Adipose tissue (tissue), 3 donors: ENCODE data around the gene LAIR1. TPM values are rescaled to one million over a fixed set of nuclear protein-coding genes. Genes with fewer than 3 reads are reported as not detected.

Experiments used
- H3K27ac ChIP-seq: one replicate; pipeline ENCODE4 v1.5.1; 2013; ENCODE audit warnings: low read depth, low read length
- WGBS, 3 donors: extraction: QIAGEN DNeasy Blood & Tissue Kit; methylation state at CpG; one replicate each; pipeline ENCODE4 v1.1.7; 2013; 5-methylcytosine and 5-hydroxymethylcytosine counted together
- polyA plus RNA-seq, 3 donors: library from polyadenylated mRNA; stranded (reverse); fragments of 200-250 nt; gene quantifications; one replicate each; pipeline ENCODE4 v1.2.3, GENCODE V29; 2013
- donor health status: healthy with polysubstance abuse.
- donor health status: Bipolar disorder and iron deficiency.
- donor health status: healthy.

The LAIR1 gene, protein sequence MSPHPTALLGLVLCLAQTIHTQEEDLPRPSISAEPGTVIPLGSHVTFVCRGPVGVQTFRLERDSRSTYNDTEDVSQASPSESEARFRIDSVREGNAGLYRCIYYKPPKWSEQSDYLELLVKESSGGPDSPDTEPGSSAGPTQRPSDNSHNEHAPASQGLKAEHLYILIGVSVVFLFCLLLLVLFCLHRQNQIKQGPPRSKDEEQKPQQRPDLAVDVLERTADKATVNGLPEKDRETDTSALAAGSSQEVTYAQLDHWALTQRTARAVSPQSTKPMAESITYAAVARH
- polyA plus RNA-seq, result 10 to 100 TPM in 2 of 3 donors, 1 to 10 TPM in 1; 8.2 to 75.8 (median 17.2) TPM

GRCh38 chr19:54364775-54365257 lies at the start of gene LAIR1:
TSS of gene LAIR1 (minus strand) at chr19:54364931. CDS start at chr19:54364804, 127 bp downstream.
- H3K27ac ChIP-seq, result no peak within 1 kb of the TSS
- WGBS, 3 donors, result 18 to 55% (median 29%) methylated on average over 13 of the region's 13 CpGs

- 80 to 92% (median 87%) methylated on average over 4 of the region's 4 CpGs for WGBS, 3 donors
- no peak overlapping the region for H3K27ac ChIP-seq
Measured at GRCh38 chr19:54414156-54414555, 49.4 kb upstream of the LAIR1 start.

GRCh38 chr19:54412877-54413276 lies 48.1 kb upstream of the LAIR1 start:
- 73 to 76% (median 73%) methylated on average over 4 of the region's 4 CpGs for WGBS, 3 donors
- H3K27ac ChIP-seq, result no peak overlapping the region

- H3K27ac ChIP-seq, result no peak overlapping the region
Measured at GRCh38 chr19:54411033-54411432, 46.3 kb upstream of the LAIR1 start.

DNA sequence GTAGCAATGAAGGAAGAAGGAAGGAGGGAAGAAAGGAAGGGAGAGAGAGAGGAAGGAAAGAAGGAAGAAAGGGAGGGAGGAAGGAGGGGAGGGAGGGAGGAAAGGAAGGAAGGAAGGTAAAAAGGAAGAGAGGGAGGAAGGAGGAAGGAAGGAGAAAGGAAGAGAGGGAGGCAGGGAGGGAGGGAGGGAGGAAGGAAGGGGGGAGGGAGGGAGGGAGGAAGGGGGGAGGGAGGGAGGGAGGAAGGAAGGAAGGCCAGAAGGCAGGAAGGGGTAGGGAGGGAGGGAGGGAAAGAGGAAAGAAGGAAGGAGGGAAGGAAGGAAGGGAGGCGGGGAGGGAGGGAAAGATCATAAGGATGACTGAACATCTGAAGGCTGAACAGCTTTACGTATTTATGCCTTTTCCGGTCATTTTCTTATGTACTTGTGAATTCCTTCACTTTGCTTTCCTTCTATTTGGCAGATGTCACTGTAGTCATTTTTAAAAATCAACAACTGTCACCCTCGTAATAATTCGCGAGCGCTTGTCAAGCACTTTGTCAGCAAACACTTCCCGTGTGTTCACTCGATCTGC lies 43.8 kb upstream of the LAIR1 start:
- H3K27ac ChIP-seq, result no peak overlapping the region
- 77 to 89% (median 82%) methylated on average over 9 of the region's 9 CpGs for WGBS, 3 donors

DNA sequence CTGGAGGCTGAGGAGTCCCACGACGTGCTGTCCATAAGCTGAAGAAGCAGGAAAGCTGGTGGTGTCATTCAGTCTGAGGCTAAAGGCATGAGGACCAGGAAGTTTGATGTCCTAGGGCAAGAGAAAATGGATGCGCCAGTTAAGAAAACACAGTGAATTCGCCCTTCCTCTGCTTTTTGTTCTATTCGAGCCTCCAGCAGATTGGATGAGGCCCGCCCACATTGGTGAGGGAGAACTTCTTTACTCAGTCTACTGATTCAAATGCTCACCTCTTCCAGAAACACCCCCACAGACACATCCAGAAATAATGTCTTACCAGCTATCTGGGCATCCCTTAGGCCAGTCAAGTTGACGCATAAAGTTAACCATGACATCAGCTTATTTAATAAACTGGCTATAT lies 43.0 kb upstream of the LAIR1 start:
- WGBS, 3 donors, result 84 to 92% (median 88%) methylated on average over 7 of the region's 7 CpGs
- no peak overlapping the region for H3K27ac ChIP-seq

GRCh38 chr19:54405628-54406027 lies 40.9 kb upstream of the LAIR1 start:
- H3K27ac ChIP-seq, result no peak overlapping the region

DNA sequence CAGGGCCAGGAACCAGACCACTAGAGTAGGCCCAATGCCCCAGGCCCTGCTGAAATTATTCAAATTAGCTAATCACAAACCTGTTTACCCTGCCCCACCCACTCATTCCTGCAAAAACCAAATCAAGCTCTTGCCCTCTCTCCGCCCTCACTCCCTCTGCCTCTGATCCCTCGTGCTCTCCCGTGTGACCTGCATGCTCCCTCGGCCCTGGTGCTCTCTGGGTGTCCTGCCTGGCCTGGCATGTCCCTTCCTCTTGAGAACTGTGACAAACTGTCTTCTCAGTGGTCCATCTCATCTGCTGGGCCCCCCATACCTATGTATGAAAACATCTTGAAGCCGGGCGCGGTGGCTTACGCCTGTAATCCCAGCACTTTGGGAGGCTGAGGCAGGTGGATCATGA lies 38.3 kb upstream of the LAIR1 start:
- WGBS, 3 donors, result 83 to 89% (median 84%) methylated on average over 8 of the region's 8 CpGs
- no peak overlapping the region for H3K27ac ChIP-seq

DNA sequence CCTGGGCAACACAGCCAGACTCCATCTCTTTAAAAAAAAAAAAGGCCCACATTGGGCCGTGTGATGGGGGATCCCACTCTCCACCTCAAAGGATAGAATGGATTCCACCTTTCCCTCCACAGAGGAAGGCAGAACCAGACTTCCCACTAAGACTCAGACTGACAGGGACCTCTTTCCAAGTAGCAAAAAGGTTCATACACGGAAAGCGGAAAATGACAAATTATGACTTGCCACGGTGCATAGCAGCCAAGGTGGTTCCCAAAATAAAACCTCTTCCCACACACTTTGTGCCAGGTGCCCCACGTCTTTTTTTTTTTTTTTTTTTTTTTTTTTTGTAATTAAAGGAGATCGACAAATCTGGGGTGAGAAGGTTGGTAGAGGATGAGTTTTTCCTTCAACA lies 36.2 kb upstream of the LAIR1 start:
- H3K27ac ChIP-seq, result no peak overlapping the region
- WGBS, 3 donors, result 75 to 83% (median 82%) methylated on average over 6 of the region's 6 CpGs

- 45 to 76% (median 64%) methylated on average over 2 of the region's 2 CpGs for WGBS, 3 donors
- H3K27ac ChIP-seq, result no peak overlapping the region
Measured at GRCh38 chr19:54399189-54399588, 34.5 kb upstream of the LAIR1 start.

GRCh38 chr19:54395685-54396084 lies 31.0 kb upstream of the LAIR1 start:
- WGBS, 3 donors, result 74 to 80% (median 78%) methylated on average over 8 of the region's 8 CpGs
- H3K27ac ChIP-seq, result no peak overlapping the region

DNA sequence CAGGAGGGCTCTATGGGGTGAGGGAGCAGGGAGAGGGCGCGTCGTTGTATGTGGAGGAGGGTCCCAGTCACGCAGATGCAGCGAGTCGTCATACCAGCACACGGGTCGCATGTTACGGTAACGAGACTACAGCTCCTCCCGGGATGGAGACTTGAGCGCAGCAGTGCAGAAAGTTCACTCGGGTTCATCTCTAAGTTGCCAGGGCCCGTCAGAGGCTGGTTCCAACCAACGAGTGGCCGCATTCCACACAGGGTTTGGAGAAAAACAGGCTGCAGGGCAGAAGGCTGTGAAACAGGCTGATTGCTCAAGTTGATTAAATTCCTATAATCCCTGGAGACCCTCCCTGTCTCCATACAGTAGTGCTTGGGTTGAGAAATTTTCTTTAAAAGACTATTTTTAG lies 28.6 kb upstream of the LAIR1 start:
- WGBS, 3 donors, result 72 to 81% (median 80%) methylated on average over 16 of the region's 16 CpGs
- H3K27ac ChIP-seq, result no peak overlapping the region

DNA sequence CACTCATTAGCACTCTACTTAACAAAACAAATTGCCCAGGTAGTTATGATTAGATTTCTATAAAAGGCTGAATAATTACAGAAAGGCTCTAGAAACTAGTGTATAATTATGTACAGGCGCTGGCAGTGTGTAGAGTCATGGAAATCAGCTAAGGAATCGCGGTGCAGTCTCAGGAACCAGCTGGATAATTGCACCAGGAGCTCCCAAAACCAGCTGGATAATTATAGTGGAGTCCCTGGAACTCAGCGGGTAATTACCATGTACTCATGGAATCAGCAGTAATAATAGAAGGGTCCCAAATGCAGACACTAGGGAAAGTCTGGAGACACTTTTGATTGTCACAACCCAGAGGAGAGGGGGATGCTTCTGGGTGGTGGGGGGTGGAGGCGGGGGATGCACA lies 27.4 kb upstream of the LAIR1 start:
- no peak overlapping the region for H3K27ac ChIP-seq
- WGBS, 3 donors, result 78 to 87% (median 81%) methylated on average over 5 of the region's 5 CpGs

DNA sequence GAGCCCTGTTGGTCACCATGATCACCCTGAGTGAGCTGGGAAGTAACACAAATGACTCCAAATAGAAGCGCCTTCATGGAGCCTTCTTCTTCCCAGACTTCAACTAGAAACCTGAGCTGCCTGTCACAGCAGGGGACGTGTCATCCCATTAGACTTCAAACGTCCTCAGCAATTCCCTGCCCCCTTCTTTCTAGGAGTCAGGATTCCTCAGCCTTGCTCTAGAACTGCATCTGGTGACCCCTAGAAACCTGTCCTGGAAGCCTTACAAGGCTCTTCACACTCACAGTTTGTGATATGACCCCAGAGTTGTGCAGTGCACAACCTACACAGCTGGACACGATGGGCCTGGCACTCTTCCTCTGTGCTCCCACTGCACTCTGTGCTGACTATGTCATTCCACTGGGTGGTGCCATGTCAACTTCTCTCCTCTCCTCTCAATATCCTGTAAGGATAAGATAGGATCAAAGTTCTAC lies 26.9 kb upstream of the LAIR1 start:
- H3K27ac ChIP-seq, result no peak overlapping the region
- 34 to 46% (median 36%) methylated on average over 4 of the region's 4 CpGs for WGBS, 3 donors

GRCh38 chr19:54390942-54391577 lies 26.3 kb upstream of the LAIR1 start:
- WGBS, 3 donors, result 23 to 27% (median 25%) methylated on average over 7 of the region's 7 CpGs
- H3K27ac ChIP-seq, result no peak overlapping the region

- 28 to 50% (median 44%) methylated on average over 4 of the region's 4 CpGs for WGBS, 3 donors
- no peak overlapping the region for H3K27ac ChIP-seq
Measured at GRCh38 chr19:54389553-54389952, 24.8 kb upstream of the LAIR1 start.

- WGBS, 3 donors, result 29 to 37% (median 32%) methylated on average over 9 of the region's 9 CpGs
- no peak overlapping the region for H3K27ac ChIP-seq
Measured at GRCh38 chr19:54388802-54389139, 24.0 kb upstream of the LAIR1 start.

GRCh38 chr19:54387991-54388801 lies 23.5 kb upstream of the LAIR1 start:
- no peak overlapping the region for H3K27ac ChIP-seq
- 2 to 4% (median 3%) methylated on average over 36 of the region's 36 CpGs for WGBS, 3 donors

- H3K27ac ChIP-seq, result no peak overlapping the region
- WGBS, 3 donors, result 56 to 61% (median 57%) methylated on average over 4 of the region's 4 CpGs
Measured at GRCh38 chr19:54383330-54383729, 18.6 kb upstream of the LAIR1 start.
